ENCODE measurements around the gene EMP2. TPM values are rescaled to one million over a fixed set of nuclear protein-coding genes. Genes with fewer than 3 reads are reported as not detected.
A peak's percentile ranks its signal among the peaks of the same experiment; 100 is the strongest.

The EMP2 gene
- total RNA-seq, 1 donor from 2014 or later, result 518 TPM

DNA sequence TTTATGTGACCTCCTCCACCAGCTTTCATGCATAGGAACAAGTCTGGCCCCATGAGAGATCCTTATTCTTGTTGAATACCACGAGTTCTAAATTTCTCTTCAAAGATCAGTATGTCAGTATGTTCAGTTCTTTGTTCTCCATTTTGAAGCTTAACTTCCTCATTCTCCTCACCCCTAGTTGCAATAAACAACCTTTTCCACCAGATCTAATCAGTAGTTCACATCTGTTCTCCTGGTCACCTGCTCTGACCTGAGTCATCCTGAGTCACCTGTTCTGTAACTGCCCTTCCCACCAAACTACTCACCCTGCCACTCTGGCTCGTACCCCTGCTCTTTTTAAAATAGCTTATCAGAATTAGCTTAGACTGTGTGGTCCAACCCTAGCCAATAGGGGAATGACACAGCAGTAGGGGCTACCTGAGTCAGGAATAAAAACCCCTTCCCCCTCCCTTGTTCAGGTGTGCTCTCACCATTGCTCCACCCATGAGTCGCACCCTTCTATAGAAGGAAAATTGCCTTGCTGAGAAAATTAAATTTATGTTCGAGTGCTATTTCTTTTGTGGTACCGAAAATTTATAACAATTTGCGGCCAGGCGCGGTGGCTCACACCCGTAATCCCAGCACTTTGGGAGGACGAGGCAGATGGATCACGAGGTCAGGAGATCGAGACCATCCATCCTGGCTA lies 94.6 kb downstream of the EMP2 start:
- H3K27ac ChIP-seq, result no peak overlapping the region
- TF ChIP-seq, protein P1, sequence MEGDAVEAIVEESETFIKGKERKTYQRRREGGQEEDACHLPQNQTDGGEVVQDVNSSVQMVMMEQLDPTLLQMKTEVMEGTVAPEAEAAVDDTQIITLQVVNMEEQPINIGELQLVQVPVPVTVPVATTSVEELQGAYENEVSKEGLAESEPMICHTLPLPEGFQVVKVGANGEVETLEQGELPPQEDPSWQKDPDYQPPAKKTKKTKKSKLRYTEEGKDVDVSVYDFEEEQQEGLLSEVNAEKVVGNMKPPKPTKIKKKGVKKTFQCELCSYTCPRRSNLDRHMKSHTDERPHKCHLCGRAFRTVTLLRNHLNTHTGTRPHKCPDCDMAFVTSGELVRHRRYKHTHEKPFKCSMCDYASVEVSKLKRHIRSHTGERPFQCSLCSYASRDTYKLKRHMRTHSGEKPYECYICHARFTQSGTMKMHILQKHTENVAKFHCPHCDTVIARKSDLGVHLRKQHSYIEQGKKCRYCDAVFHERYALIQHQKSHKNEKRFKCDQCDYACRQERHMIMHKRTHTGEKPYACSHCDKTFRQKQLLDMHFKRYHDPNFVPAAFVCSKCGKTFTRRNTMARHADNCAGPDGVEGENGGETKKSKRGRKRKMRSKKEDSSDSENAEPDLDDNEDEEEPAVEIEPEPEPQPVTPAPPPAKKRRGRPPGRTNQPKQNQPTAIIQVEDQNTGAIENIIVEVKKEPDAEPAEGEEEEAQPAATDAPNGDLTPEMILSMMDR (IDR thresholded peaks at IDR 0.05), result no peak
- ATAC-seq (peak in 1 of 2 donors; percentile 15), DNase-seq (no peak)
- no peaks in the 10 kb centered on the region for H3K9me3 ChIP-seq
- no peak overlapping the region for H3K4me3 ChIP-seq
- intact Hi-C loops (cut with DNase I), result no loop called here
- no peaks in the 10 kb centered on the region for H3K4me1 ChIP-seq
- peaks cover 33% of the 10 kb centered on the region for H3K36me3 ChIP-seq
- no peaks in the 10 kb centered on the region for H3K27me3 ChIP-seq (ENCODE audit: low read depth)

DNA sequence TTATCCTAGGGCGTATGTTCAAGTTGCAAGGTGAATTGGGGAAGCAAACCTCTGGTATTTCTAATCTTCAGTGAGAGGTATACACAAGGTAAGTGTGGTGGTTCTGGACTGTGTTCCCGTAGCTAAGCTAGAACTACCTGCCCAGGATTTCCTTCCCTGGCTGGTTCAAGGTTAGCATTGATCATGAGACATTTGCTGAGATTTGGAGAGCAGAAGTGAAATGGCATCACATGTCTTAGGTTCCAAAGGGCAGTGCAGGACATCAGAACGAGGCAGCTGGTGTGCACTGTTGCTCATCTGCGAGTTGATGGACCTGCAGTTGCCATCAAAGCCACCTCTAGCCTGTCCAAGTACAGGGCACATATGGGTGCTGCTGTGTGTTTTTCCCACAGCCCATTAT lies 95.2 kb downstream of the EMP2 start:
- Histone ChIP-seq H3K4me1 (no peaks in the 10 kb centered on the region), H3K9me3 (no peaks in the 10 kb centered on the region), H3K27me3 (ENCODE audit: low read depth) (no peaks in the 10 kb centered on the region), H3K36me3 (peaks cover 33% of the 10 kb centered on the region), H3K27ac (no peak overlapping the region), H3K4me3 (no peak overlapping the region)
- intact Hi-C loops (cut with DNase I), result no loop called here
- DNase-seq (no peak), ATAC-seq (no peak)
- TF ChIP-seq, protein P1 (IDR thresholded peaks at IDR 0.05), result no peak

DNA sequence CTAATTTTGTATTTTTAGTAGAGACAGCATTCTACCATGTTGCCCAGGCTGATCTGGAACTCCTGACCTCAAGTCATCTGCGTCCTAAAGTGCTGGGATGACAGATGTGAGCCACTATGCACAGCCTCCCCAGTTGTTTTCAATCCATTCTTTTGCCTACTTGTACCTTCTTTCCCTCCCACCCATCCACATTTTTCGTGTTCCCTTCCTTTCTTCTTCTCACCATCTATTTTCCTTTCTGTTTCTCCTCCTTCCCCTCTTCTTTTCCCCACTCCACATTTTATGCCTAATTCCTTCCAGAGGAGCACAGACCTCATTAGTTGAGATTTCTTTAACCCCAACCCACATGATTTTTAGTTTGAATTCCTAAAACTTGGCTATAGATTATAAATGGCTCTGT lies 100.2 kb downstream of the EMP2 start:
- Histone ChIP-seq H3K27me3 (ENCODE audit: low read depth) (no peaks in the 10 kb centered on the region), H3K9me3 (no peaks in the 10 kb centered on the region), H3K27ac (no peak overlapping the region), H3K4me1 (no peaks in the 10 kb centered on the region), H3K36me3 (peaks cover 29% of the 10 kb centered on the region), H3K4me3 (no peak overlapping the region)
- no peak for ATAC-seq
- DNase-seq, result no peak
- TF ChIP-seq, protein P1 (IDR thresholded peaks at IDR 0.05), result no peak
- intact Hi-C loops (cut with DNase I), result no loop called here

Other genes starting within 250 kb of the EMP2 start
- gene ATF7IP2, start 194.5 kb downstream of the EMP2 start, total RNA-seq, result 16.0 TPM
- gene TEKT5, start 114.3 kb upstream of the EMP2 start, total RNA-seq, result not detected
- 37.7 TPM for gene NUBP1, start 163.2 kb upstream of the EMP2 start, total RNA-seq
- gene TVP23A, start 238.2 kb upstream of the EMP2 start, total RNA-seq, result 0.24 TPM

All from lower lobe of right lung (tissue), 2 donors.